HepG2 (cell line): ENCODE data around the gene ZFPM1. TPM values are rescaled to one million over a fixed set of nuclear protein-coding genes. Genes with fewer than 3 reads are reported as not detected.
A peak's percentile ranks its signal among the peaks of the same experiment; 100 is the strongest.

Experiments used
- ATAC-seq: fragments of 200-7000 bp; cut with Tn5 transposase; 3 replicates; pipeline ENCODE4 v1.9.1; 2020; ENCODE audit warnings: mild to moderate bottlenecking, moderate library complexity
- BruUV-seq: library from RNA; stranded (reverse); fragments of 400-500 nt; replicated peaks from 2 replicates; lab custom pipeline; 2021; lab: Mats Ljungman, UMichigan
- CTCF ChIA-PET: fragments of 300-600 bp; formaldehyde crosslinking; extraction: SDS; loops from one replicate; lab custom pipeline; 2021; ENCODE audit warnings: low total read pairs, inconsistent platforms, low intra/inter-chr PET ratio; lab: Yijun Ruan, JAX
- POLR2A ChIA-PET: fragments of 350-600 bp; sonication (Branson Sonifier 250); formaldehyde crosslinking; loops from one replicate; lab custom pipeline; 2020; ENCODE audit warnings: antibody characterized with exemption, inconsistent platforms; lab: Yijun Ruan, JAX
- DNase-seq: peaks from one replicate; pipeline ENCODE4 v3.0.0-alpha.2; 2015; ENCODE audit warnings: low spot score
- FAIRE-seq: peaks from 3 replicates; lab custom pipeline; 2011; peaks lifted over from hg19 to GRCh38; lab: Jason Lieb, UNC
- H2AFZ ChIP-seq: one replicate; pipeline ENCODE4 v1.6.1; 2011; ENCODE audit warnings: low read length, inconsistent platforms
- H3K27ac ChIP-seq: fragments of 300-600 bp; 3 replicates; pipeline ENCODE4 v1.8.0; 2011; ENCODE audit warnings: mixed run types, mild to moderate bottlenecking, mixed read lengths, low read length, inconsistent platforms; ENCODE audit not compliant: insufficient read depth; ENCODE audit errors: extremely low read length
- H3K27me3 ChIP-seq, 2 experiments: fragments of 200-600 bp in 1 of 2; 2 replicates in 1 of 2; 3 replicates in 1 of 2; pipeline versions ENCODE4 v1.6.0 to v1.8.0; 2011; ENCODE audit warnings: low read length in 2 of 2, mild to moderate bottlenecking in 2 of 2, moderate library complexity in 2 of 2, inconsistent platforms in 1 of 2; ENCODE audit not compliant: insufficient read depth in 2 of 2, control insufficient read depth in 1 of 2
- H3K36me3 ChIP-seq, 2 experiments: fragments of 200-600 bp in 1 of 2; replicated peaks in 1 of 2; 2 replicates in 1 of 2; 3 replicates in 1 of 2; pipeline versions ENCODE4 v1.5.1 to v1.8.0; 2011; ENCODE audit warnings: low read length in 2 of 2, inconsistent platforms in 1 of 2; ENCODE audit not compliant: insufficient read depth in 2 of 2, control insufficient read depth in 1 of 2
- H3K4me1 ChIP-seq: 2 replicates; pipeline ENCODE4 v1.5.1; 2012; ENCODE audit warnings: low read length, inconsistent platforms; ENCODE audit not compliant: insufficient read depth
- H3K4me2 ChIP-seq: 2 replicates; pipeline ENCODE4 v1.6.0; 2011; ENCODE audit warnings: low read depth, low read length, inconsistent platforms
- H3K4me3 ChIP-seq, 3 experiments: fragments of 200-600 bp in 1 of 3; sonication (generic), shearing (Covaris generic) in 1 of 3; replicated peaks in 1 of 3; 2 replicates each; pipeline ENCODE4 v1.5.1; 2011 to 2016; ENCODE audit warnings: low read length in 3 of 3, inconsistent platforms in 2 of 3, low read depth in 2 of 3, mild to moderate bottlenecking in 2 of 3, control low read depth in 1 of 3, mixed read lengths in 1 of 3; ENCODE audit not compliant: insufficient read depth in 1 of 3
- H3K79me2 ChIP-seq: one replicate; pipeline ENCODE4 v1.6.1; 2011; ENCODE audit warnings: low read length, inconsistent platforms; ENCODE audit not compliant: insufficient read depth
- H3K9ac ChIP-seq: 2 replicates; pipeline ENCODE4 v1.6.0; 2011; ENCODE audit warnings: mild to moderate bottlenecking, low read depth, low read length, inconsistent platforms; ENCODE audit not compliant: insufficient read depth
- H3K9me3 ChIP-seq: 2 replicates; pipeline ENCODE4 v1.5.1; 2012; ENCODE audit warnings: mild to moderate bottlenecking, low read length
- H4K20me1 ChIP-seq: 2 replicates; pipeline ENCODE4 v1.6.0; 2011; ENCODE audit warnings: inconsistent platforms, mild to moderate bottlenecking, low read length, moderate library complexity; ENCODE audit not compliant: insufficient read depth
- ELF1 ChIP-seq: sonication (generic); formaldehyde crosslinking; IDR thresholded peaks from 2 replicates; pipeline ENCODE4 v1.4.0; 2020; ENCODE audit warnings: missing genetic modification reagents
- HNRNPK ChIP-seq: fragments of 200-400 bp; formaldehyde crosslinking; IDR thresholded peaks from 2 replicates; pipeline ENCODE4 v1.6.1; 2018; ENCODE audit warnings: low read length, low read depth, moderate library complexity, mild to moderate bottlenecking; ENCODE audit not compliant: poor library complexity, severe bottlenecking
- MBD4 ChIP-seq: IDR thresholded peaks from 2 replicates; pipeline ENCODE4 v1.6.1; 2012; ENCODE audit warnings: low read length, inconsistent platforms, borderline replicate concordance
- RAD21 ChIP-seq: fragments of 450-650 bp; formaldehyde crosslinking; IDR thresholded peaks from 2 replicates; pipeline ENCODE4 v1.5.0; 2020; ENCODE audit warnings: mild to moderate bottlenecking
- SMC3 ChIP-seq: IDR thresholded peaks from 2 replicates; pipeline ENCODE4 v1.6.1; 2011; ENCODE audit warnings: low read length, improper control_type of control experiment
- TSC22D2 ChIP-seq: sonication (generic); formaldehyde crosslinking; IDR thresholded peaks from 2 replicates; pipeline ENCODE4 v1.5.1; 2020; ENCODE audit warnings: missing genetic modification reagents, mild to moderate bottlenecking, borderline replicate concordance
- ZBTB20 ChIP-seq: sonication (generic); formaldehyde crosslinking; IDR thresholded peaks from 2 replicates; pipeline ENCODE4 v1.8.1; 2023; ENCODE audit warnings: missing genetic modification reagents, low read depth, mild to moderate bottlenecking, borderline replicate concordance
- ZKSCAN8 ChIP-seq: IDR thresholded peaks from 2 replicates; pipeline ENCODE4 v1.6.1; 2016; ENCODE audit warnings: borderline replicate concordance, missing genetic modification reagents, missing compliant biosample characterization
- WGBS: methylation state at CpG from one replicate; pipeline ENCODE4 v1.1.6; 2017; ENCODE audit warnings: low lambda C conversion rate; 5-methylcytosine and 5-hydroxymethylcytosine counted together
- in situ Hi-C: cut with HindIII; loops from 2 replicates; pipeline ENCODE4 v1.10.0; 2017; ENCODE audit warnings: low pct_unique_long_range_greater_than_20kb; ENCODE audit not compliant: extremely low pct_ligation_motif_present
- intact Hi-C: fragments of 100-400 bp; cut with micrococcal nuclease; formaldehyde crosslinking; loops from one replicate; pipeline ENCODE4 v1.10.0; 2022; ENCODE audit not compliant: unreplicated experiment
- polyA plus RNA-seq, 8 experiments: library from polyadenylated mRNA; depleted of rRNA in 3 of 8; stranded (reverse) in 7 of 8; unstranded in 1 of 8; fragments of >200 nt; fragmentation: Illumina TruSeq in 4 of 8; extraction: Trizol in 4 of 8; gene quantifications; 2 replicates each; pipeline versions ENCODE4 v1.2.1 to v1.2.3, GENCODE V29; 2011 to 2016; ENCODE audit warnings: low read depth in 4 of 8, missing spikeins in 1 of 8, mixed read lengths in 1 of 8; ENCODE audit not compliant: insufficient read depth in 1 of 8
- total RNA-seq, 5 experiments: library from RNA; depleted of rRNA; stranded (reverse); fragments of >200 nt; fragmentation: Illumina TruSeq; extraction: Trizol; gene quantifications; 2 replicates each; pipeline ENCODE4 v1.2.3, GENCODE V29; 2016; ENCODE audit warnings: low read depth in 1 of 5
- TF ChIP-seq, protein P1 (sequence below): sonication (generic); formaldehyde crosslinking; IDR thresholded peaks from one replicate; pipeline ENCODE4 v1.5.1; 2020; ENCODE audit warnings: mild to moderate bottlenecking, missing genetic modification reagents; ENCODE audit errors: not compliant biosample characterization
- TF ChIP-seq, protein P2 (sequence below): sonication (generic); formaldehyde crosslinking; IDR thresholded peaks from 2 replicates; pipeline ENCODE4 v1.9.0; 2021; ENCODE audit warnings: missing genetic modification reagents, borderline replicate concordance

Gene ZFPM1
- total and polyA plus RNA-seq, 2 of the 13 experiments (the other 11 are each of a cell fraction or from before 2014, with no cell fraction given) = 1.3 to 3.8 TPM

DNA sequence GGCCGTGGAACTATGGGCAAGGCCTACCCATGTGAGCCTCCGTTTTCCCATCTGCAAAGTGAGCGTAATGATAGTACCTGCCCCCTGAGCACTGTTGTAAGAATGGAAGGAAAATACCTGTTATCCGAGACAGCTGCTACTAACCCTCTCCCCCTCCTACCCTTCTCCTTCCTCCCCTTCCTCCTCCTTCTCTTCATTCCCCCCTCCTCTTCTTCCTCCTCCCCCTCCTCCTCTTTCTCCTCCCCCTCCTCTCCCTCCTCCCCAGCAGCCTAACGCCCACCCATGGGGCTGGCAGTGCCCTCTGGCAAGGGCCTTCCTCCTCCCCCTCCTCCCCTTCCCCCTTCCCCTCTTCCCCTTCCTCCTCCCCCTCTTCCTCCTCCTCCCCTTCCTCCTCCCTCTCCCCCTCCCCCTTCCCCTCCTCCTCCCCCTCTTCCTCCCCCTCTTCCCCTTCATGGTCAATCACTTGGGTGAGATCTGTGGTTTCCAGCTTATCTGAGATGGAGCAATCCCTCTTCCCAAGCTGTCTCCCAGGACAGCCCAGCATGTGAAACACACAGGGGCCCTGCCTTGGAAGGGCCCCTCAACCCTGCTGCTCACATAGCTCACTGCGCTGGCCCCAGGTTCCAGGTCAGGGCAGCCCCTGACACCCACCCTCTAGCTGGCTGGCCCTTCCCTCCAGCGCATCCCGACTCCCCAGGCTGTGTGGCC lies 6.4 kb downstream of the ZFPM1 start:
- in situ Hi-C loops = loop anchor here (10.0 kb wide), 1 partner anchor 45 kb away; no protein-coding TSS in a partner anchor
- Histone ChIP-seq H3K27me3 (no peaks in the 10 kb centered on the region), H3K9ac (no peak overlapping the region), H3K9me3 (no peaks in the 10 kb centered on the region), H3K4me1 (peaks cover 45% of the 10 kb centered on the region), H3K27ac (no peak overlapping the region), H3K79me2 (peaks cover 90% of the 10 kb centered on the region), H3K4me2 (no peak overlapping the region), H3K36me3 (peaks cover 2 to 4% of the 10 kb centered on the region in 2 experiments; a peak in 1 of 5 replicates), H4K20me1 (peaks cover 72% of the 10 kb centered on the region), H3K4me3 (no peak overlapping the region), H2AFZ (no peak overlapping the region)
- ChIA-PET CTCF (no interaction called here), POLR2A (interaction anchor here (1.0 to 1.1 kb wide), 2 partner anchors 29 to 45 kb away, joined by 3 to 10 read pairs; no protein-coding TSS in a partner anchor)
- intact Hi-C loops = loop anchor here (5.0 kb wide), 1 partner anchor 48 kb away; no protein-coding TSS in a partner anchor
- ATAC-seq = no peak
- BruUV-seq = no TSS peak
- DNase-seq = no peak
- FAIRE-seq = no peak
- WGBS = 88% methylated on average over 8 of the region's 8 CpGs
- TF ChIP-seq, protein P1, sequence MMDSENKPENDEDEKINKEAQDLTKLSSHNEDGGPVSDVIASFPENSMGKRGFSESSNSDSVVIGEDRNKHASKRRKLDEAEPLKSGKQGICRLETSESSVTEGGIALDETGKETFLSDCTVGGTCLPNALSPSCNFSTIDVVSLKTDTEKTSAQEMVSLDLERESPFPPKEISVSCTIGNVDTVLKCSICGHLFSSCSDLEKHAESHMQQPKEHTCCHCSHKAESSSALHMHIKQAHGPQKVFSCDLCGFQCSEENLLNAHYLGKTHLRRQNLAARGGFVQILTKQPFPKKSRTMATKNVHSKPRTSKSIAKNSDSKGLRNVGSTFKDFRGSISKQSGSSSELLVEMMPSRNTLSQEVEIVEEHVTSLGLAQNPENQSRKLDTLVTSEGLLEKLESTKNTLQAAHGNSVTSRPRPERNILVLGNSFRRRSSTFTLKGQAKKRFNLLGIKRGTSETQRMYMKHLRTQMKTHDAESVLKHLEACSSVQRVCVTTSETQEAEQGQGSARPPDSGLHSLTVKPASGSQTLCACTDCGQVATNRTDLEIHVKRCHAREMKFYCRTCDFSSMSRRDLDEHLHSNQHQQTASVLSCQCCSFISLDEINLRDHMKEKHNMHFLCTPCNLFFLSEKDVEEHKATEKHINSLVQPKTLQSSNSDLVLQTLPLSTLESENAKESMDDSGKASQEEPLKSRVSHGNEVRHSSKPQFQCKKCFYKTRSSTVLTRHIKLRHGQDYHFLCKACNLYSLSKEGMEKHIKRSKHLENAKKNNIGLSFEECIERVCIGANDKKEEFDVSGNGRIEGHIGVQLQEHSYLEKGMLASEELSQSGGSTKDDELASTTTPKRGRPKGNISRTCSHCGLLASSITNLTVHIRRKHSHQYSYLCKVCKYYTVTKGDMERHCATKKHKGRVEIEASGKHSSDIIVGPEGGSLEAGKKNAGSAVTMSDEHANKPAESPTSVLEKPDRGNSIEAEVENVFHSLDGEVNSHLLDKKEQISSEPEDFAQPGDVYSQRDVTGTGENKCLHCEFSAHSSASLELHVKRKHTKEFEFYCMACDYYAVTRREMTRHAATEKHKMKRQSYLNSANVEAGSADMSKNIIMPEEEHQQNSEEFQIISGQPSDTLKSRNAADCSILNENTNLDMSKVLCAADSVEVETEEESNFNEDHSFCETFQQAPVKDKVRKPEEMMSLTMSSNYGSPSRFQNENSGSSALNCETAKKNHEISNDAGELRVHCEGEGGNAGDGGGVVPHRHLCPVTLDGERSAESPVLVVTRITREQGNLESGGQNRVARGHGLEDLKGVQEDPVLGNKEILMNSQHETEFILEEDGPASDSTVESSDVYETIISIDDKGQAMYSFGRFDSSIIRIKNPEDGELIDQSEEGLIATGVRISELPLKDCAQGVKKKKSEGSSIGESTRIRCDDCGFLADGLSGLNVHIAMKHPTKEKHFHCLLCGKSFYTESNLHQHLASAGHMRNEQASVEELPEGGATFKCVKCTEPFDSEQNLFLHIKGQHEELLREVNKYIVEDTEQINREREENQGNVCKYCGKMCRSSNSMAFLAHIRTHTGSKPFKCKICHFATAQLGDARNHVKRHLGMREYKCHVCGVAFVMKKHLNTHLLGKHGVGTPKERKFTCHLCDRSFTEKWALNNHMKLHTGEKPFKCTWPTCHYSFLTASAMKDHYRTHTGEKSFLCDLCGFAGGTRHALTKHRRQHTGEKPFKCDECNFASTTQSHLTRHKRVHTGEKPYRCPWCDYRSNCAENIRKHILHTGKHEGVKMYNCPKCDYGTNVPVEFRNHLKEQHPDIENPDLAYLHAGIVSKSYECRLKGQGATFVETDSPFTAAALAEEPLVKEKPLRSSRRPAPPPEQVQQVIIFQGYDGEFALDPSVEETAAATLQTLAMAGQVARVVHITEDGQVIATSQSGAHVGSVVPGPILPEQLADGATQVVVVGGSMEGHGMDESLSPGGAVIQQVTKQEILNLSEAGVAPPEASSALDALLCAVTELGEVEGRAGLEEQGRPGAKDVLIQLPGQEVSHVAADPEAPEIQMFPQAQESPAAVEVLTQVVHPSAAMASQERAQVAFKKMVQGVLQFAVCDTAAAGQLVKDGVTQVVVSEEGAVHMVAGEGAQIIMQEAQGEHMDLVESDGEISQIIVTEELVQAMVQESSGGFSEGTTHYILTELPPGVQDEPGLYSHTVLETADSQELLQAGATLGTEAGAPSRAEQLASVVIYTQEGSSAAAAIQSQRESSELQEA (CRISPR knock-in tag) = no peak
- TF ChIP-seq, protein P2, sequence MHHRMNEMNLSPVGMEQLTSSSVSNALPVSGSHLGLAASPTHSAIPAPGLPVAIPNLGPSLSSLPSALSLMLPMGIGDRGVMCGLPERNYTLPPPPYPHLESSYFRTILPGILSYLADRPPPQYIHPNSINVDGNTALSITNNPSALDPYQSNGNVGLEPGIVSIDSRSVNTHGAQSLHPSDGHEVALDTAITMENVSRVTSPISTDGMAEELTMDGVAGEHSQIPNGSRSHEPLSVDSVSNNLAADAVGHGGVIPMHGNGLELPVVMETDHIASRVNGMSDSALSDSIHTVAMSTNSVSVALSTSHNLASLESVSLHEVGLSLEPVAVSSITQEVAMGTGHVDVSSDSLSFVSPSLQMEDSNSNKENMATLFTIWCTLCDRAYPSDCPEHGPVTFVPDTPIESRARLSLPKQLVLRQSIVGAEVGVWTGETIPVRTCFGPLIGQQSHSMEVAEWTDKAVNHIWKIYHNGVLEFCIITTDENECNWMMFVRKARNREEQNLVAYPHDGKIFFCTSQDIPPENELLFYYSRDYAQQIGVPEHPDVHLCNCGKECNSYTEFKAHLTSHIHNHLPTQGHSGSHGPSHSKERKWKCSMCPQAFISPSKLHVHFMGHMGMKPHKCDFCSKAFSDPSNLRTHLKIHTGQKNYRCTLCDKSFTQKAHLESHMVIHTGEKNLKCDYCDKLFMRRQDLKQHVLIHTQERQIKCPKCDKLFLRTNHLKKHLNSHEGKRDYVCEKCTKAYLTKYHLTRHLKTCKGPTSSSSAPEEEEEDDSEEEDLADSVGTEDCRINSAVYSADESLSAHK (CRISPR knock-in tag) = no peak
- TF ChIP-seq ELF1 (CRISPR knock-in tag) (no peak), ZKSCAN8 (CRISPR knock-in tag) (no peak), ZBTB20 (CRISPR knock-in tag) (no peak), SMC3 (no peak), RAD21 (CRISPR knock-in tag) (no peak), HNRNPK (peak; percentile 63), TSC22D2 (CRISPR knock-in tag) (no peak), MBD4 (no peak)
